Colon (tissue), 2 donors: ENCODE results near the gene DOCK9.
A peak's percentile ranks its signal among the peaks of the same experiment; 100 is the strongest.

ENCODE experiments used
- FAIRE-seq: peaks from 2 replicates; lab custom pipeline; 2012; peaks lifted over from hg19 to GRCh38; lab: Jason Lieb, UNC
- donor health status: control.
- donor health status: control.

The DOCK9 gene

DNA sequence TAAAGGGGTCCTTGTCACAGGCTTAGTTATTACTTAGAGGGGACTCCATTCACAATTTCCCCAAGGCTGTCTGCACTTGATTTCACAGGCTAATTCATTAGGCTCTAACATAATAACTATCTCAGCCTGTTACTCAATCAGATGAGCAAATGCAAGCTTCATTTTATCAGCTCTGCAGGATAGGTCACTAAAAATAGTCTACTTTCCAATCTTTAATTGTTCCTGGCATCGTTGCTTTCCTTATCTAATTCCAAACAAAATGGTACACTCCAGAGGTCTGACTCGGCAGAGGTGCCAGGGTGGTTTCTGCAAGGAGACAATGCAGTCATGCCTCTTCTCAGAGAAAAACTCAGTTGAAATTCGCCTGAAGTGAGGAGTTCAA lies 155.6 kb downstream of the DOCK9 start:
- FAIRE-seq = no peak

DNA sequence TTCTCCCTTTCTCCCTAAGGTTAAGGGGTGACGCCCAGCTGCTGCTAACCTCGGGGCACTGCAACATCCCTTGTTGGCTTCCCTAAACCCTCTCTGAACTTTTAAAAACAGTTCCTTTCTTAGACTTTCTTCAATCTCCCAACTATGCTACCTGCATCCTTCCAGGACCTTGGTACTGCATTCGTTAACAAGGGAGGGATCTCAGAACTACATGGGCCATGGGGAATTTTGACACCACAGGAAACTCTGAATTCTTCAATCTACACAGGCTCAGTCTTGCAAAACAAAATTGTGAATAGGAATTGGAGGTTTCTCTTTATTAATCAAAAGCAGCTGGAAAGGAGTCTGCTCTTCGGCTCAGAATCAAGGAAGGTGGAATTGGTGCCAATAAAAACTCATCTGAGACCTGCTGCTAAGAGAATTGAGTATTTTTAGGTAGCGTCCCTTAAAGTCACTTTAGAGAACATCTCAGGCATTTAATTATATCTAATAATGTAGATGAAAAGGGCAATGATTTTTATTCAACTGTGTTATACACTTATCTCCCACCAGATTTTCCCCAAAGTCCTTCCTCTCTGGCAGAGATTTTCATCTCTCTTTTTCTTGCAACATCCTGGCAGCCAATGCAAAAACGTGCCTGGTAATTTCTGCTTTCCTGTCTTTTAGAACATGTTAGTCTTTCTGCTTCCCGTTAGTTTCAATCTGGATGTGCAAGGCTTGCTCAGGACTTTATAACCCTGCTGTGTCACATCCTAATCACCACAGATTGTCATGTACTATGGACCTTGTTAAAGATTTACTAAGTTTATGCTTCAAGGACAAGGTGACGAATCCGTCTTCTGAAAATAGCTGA lies 156.3 kb downstream of the DOCK9 start:
- no peak for FAIRE-seq

DNA sequence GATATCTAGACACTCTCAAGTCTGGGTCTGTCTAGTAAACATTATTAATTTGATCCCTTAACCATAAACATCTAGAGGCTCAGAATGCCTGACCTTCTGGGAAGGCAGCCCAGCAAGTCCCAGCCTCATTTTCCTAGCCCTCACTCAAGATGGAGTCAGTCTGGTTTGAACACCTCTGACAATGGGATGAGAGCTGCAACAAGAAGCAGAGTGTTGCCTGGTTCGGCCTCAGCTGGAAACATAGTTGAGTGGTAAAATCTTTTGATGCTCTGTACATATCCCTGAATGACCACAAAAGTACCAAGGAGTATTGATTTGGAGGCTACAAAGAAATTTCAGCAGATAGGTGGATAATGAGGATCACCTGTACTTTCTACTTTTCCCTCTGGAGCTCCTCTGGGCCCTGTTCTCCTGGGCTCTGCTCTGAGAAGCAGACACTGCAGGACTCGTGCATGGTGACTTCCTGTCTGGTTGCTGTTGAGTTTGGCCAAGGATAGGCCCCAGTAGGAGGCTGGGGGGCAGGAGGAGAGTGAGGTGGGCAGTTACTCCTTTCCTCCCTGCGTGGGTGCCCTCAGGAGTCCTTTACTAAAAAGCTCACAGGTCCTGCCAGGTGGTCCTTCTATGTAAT lies 157.0 kb downstream of the DOCK9 start:
- no peak for FAIRE-seq

DNA sequence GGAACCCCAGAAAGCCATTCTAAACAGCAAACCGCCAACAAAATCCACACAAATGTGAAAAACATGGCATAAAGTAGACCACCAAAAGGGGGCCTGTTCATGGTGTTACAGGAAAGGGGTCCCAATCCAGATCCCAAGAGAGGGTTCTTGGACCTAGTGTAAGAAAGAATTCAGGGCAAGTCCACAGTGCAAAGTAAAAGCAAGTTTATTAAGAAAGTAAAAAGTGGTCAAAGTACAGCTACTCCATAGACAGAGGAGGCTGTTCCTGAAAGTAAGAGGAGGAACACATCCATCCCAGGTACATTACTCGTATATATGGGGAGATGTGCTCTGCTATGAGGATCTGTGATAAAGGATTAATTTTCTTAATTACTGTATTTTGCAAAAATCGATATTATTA lies 157.6 kb downstream of the DOCK9 start:
- FAIRE-seq = no peak

DNA sequence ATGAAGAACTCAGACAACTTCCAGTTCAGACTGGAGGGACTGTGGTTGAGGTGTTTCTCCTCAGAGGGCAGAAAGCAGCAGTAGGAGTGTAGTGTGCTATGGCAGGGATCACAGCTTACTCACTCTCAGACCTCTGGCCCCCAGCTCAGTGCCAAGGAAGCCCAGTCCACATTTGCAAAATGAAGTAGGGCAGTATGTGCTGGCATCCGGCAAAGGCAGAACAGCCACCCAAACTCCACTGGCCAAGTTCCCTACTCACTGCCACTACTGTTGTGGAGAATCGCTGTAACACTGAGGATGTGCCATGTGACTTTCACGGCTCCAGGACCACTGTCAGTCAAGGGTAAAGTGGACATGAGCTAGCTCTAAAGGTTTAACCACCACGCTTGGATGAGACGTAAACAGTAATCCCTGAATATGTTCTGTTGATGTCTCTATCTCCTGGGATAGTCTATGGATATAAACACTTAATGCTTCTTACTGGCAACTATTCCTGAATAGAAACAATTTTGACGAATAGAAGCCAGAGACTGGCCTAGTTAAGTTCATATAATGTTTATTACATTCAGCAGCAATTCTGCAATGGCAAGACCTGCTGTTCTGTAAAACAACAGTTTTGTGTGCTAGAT lies 158.4 kb downstream of the DOCK9 start:
- FAIRE-seq = no peak

DNA sequence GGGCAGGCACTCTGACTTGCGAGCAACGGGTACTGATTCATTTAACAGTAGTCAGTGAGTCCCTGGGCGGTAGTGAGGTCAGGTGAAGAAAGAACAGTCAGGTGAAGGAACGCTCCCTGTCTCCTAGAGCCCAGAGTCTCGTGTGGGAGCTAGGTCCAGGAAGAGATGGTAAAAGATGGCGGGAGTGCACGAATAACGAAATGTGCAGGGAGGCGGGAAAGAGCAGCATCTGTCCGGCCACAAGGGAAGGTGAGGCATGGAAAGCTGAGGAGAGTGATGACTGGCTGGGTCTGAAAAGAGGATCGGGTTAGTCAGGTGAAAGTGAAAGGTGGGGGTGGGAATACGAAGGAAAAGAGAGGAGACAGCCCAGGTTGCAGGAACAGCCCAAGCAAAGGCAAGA lies 161.5 kb downstream of the DOCK9 start:
- FAIRE-seq = no peak

DNA sequence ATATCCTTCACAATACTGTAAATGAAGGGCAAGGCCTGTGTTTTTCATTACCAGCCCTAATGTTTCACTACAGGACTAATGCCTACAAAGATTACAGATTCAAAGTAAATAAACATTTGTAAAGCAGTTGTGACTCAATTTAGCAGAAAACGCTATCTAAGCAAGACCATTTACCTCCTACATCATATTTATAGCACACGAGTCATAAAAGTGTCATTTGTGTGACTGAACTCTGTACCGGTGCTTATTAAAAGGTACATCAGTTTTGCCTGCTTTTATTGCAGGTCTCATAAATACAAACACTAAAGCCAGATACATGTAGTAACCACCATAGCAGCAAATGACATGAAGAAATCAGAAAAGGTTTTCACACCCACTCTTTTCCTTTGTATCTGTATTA lies 163.9 kb downstream of the DOCK9 start:
- FAIRE-seq = no peak

DNA sequence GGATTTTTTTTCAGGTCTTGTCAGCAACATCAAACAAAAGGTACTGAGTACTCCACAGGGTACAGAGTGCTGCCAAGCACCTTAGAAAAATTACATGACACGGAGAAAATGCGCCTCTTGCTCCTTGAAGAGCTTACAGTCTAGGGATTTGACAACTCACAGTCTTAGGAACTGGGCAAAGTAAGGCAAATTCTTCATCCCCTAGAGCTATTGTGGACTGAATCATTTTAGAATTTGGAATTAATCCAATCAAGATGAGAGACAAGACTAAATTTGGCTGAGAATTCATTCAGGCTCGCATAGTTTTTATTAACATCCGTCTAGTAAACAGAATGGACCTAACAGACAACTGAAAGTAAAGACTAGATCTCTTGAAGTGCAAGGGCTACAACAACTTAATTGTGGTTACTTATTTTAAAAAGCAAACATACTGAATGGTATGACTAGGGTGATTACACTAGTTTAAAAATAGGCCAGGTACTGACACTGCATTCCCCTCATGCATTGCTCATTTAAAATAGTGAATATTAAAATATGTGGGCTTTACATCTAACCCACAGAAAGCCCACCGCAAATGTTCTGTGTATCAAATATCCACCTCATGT lies 165.6 kb downstream of the DOCK9 start:
- peak; percentile 96 for FAIRE-seq

DNA sequence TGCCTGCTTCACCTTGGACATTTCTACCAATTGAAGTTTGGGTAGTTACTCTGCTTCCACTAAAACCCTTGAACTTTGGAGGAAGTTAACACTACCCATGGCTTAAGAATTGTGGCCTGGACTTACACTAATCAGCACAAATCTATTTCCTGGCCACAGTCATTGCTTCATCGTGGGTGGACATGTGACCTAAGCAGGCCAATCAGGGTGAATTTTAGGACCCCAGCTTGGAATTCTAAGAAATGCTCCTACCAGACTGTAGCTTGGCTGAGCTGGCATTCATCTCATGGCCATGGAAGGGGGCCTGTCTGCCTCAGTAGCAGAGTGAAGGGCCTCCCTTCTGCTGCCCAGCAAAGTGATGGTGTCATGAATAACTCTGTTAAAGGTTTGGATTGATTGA lies 167.1 kb downstream of the DOCK9 start:
- FAIRE-seq = no peak

DNA sequence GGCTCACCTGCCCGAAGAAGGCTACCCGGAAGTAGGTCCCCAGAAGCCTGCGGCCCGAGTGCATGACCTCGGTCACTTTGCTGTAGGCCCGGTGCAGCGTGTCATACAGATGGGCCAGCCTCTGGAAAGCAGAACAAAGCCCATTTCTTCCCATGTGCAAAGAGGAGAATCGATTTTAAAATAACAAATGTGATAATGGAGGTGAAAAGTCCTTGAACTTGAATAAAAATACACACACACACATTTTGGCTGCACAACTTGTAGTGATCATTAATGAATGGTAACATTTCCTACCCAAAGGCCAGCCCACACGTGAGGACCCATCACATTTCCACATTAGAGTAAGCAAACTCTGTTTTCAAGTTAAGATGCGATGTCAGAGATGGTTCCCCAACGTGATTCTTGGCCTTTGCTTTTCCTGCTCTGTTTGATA lies 168.5 kb downstream of the DOCK9 start:
- no peak for FAIRE-seq

DNA sequence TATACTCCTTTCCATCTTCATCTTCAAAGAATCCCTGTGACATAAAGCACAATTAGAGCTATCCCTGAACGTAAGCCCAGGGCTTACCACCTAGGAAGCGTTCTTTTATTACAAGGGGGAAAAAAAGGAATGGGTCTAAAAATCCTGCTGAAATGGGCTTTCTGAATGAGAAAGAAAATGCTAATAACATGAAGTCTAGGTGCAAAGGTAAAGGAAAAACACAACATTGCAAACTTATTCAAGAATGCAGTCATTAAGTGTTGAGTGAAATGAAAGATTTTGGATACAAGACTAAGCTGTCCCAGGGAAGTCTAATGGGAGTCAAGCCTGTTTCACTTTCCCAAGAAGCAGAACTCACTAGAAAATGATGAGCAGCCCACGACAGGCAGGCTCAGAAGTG lies 170.1 kb downstream of the DOCK9 start:
- FAIRE-seq = no peak

DNA sequence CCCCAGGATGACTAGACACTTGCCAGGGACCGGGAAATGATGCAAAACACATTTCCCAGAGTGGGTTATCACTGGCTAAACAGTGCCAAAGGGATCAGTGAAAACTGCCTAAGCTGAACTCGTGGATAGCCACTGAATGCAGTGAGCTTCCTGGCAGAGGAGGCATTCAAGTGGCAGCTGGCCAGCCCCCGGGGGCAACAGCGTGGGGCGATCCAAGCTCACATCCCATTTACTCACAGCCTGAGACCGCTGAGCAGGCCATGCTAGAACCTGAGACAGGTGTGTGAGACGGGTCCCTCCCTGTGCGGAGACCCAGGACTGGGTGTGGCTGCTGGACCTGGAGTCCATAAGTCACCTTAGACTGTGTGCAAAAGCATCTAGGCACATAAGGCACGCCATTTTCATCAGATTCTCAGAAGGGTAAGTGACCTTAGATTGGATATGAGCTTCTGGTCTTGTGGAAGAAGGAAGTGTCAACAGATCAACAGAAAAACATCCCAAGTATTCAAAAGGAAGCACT lies 173.5 kb downstream of the DOCK9 start:
- FAIRE-seq = no peak

DNA sequence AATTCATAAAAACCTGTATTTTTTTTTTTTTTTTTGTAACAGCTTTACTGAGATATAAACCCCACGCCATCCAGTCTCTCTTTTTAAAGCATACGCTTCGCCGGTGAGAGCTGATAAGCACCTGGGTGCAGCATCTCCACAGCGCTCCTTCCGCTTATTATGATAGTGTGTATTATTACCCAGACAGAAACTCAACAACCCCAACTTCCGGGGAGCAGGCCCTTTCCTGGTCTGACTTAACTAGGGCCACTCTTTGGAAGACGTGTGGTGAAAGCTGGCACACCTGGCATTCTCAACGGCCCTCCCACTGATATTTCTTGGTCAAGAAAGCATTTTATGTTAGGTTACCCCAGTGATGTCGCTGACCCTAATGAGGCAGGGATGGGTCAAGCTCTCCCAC lies 173.9 kb downstream of the DOCK9 start:
- FAIRE-seq = no peak

DNA sequence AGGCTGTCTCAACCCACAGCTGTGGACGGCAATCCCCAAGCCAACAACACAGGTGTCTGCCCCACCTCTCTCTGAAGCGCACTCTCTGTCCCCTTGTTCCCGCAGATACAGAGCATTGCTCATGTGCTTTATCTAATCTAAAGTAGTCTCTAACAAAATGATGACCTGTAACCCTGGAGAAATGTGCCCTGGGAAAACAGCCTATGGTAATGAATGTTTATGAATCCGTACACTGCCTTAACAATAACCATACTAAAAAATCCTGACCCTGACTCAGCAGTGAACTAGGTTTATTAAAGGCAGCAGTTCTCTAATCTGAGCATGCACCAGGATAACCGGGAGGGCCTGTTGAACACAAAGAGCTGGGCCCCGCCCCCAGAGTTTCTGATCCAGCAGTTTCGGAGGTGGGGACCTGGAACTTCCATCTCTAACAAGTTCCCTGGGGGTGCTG lies 174.7 kb downstream of the DOCK9 start:
- FAIRE-seq = no peak

DNA sequence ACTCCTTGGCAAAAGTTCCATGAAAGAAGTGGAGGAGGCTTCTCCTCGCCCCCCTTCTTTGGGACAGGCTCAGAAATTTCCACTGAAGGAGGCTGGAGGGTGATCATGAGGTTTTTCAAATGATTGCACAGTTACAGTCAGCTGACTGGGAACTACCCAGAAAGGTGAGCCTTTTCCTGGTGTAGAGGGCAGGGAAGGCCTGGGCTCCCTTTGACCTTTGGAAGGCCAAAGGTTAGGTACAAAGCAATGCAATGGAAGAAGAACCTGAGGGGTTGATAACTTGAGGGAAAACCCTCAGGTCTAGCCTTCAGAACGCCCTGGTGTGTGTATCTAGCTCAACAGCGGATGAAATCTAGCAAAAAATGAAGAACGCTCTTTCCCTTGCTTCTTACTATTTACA lies 175.3 kb downstream of the DOCK9 start:
- no peak for FAIRE-seq

DNA sequence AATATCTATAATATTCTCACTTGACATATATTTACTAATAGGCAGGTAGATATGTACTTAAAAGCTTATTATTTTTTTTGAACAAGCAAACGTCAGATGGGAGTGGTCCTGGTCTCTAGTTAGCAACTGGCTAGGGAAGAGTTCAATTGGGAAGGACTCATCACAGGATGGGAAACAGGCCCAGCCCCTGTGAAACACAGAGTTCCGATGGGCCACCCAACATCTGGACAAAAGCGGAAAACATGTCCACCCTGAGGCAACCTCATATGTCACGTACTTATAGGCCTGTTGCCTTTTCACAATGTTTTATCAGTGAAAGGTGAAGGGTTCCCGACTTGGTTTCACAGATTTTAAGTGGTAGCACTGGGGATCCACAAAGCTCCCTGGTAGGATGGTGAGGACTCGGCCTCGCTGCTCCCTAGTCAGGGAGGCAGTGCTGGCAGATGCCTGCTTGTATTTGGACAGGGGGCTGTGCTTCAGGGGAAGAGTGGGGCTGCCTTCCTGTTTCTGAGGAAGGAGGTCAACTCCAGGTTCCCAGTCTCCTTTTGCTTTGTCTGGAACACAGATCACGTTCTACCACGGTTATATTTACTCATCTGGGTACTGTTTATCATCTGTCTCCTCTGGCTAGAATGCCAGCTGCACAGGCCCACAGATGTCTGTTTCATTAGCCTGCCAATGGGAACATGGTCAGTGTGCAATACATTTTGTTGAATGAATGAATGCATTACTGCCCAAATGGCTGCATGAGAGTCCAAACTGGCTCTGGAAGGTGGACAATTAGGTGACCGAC lies 176.0 kb downstream of the DOCK9 start:
- no peak for FAIRE-seq

DNA sequence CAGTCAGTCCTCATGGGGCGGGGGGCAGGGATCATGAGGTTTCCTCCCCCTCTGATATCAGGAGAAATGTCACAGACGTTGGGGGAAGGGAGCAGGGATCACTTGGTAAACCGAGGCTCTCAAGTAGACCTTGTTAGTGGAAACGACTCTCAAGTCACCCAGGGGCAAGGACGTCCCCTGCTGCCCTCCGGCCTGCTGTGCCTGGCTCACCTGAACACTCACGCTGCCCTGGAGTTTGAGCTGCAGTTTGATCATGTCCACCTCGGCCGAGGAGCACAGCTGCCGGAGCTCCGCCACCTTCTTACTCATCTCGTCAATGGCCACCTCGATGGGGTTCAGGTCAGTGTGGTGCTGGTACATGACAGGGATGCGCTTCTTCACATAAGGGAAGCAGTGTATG lies 177.8 kb downstream of the DOCK9 start:
- FAIRE-seq = no peak

DNA sequence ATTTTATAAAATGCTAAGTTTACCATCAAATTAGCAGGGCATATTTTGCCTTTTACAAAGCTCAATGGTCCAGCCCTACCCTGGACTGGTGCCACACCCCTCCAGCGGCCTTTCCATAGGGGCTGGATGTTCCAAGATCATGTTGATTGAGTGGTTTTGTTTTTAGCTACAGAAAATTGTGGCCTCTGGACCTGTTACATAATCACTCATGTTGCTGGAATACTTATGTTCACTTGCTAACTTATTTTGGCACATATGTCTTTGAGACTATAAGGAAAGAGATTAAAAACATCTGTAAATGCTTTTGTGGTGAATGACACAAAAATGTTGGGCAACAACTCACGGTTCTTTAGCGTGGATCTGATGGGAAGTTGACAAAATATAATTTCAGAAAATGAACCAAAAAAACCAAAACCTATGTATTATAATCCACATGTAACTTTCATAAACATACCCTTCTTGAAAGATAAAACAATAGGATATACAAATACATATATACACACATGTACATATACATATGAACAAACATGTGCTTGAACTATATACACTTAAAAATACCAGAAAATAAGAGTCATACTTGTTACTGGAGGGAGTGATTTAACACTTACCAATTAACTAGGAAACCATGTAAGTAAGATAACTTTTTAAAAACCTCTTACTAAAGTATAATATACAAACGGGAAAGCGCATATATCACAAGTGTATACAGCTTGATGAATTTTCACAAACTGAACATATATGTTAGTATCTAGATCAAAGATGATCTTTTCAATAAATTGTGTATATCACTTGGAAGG lies 178.8 kb downstream of the DOCK9 start:
- no peak for FAIRE-seq

DNA sequence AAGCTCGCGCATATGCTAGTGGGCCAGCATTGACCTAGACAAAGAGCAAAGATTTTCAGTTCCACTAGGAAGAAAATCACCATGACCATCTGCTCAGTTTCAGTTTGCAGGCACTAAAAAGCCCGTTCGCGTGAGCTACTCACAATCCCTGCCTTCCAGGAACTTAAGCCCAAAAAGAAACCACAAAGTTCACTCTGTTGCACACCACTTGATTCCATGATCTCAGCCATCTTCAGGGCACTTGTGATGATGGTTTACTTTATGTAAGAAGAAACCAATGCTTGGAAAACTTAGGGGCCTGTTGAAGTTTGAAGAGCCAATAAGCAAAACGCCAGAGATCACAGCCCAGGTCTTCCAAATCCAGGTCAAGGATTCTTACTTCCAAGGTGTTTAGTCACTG lies 180.4 kb downstream of the DOCK9 start:
- FAIRE-seq = no peak

DNA sequence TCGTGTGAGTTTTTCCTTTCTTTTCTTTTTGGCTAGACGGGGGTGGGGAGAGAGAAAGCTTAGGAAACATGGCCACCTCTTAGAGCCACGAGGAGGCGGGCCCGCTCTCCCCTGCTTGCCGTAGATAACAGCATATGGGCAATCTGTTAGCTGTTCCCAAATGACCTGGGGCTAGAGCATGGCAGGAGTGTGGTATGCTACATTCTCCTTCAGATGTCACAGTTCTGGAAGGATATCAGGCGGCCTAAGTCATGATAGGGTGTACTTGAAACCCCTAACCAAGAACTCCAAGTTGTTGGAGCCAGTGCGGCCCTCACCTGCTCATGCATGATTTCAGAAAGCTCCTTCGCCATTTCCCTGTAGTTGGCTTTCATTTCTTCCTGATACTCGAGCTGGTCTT lies 181.1 kb downstream of the DOCK9 start:
- FAIRE-seq = no peak

DNA sequence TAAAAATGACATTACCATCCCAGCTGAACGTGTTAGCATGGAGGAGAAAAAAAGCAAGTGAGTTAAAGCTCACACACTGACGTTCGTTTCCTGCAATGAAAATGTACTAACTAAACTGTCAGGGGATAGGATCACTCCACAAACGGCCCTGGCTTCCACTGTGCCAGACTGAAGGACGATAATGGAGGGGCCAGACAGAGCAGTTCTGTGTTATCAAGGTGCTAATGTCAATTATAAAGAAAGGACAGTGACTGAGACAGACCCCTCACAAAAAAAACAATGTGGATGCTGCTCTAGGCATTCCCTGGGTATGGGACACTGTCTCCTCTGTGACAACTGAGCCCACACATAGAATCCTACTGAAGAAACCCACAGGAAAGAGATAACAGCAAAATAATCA lies 181.7 kb downstream of the DOCK9 start:
- FAIRE-seq = no peak
